RWPE2 (cell line): ENCODE results near the gene AGRN.

ENCODE experiments used
- ATAC-seq: fragments of 200-7000 bp; cut with Tn5 transposase; 3 replicates; pipeline ENCODE4 v1.9.1; 2021; ENCODE audit warnings: low read depth
- DNase-seq: peaks from one replicate; pipeline ENCODE4 v3.0.0-alpha.2; 2020; ENCODE audit warnings: low spot score
- H3K27ac ChIP-seq: fragments of 450-650 bp; 2 replicates; pipeline ENCODE4 v1.5.1; 2017; ENCODE audit warnings: mild to moderate bottlenecking; ENCODE audit not compliant: poor library complexity, severe bottlenecking
- H3K27me3 ChIP-seq: fragments of 250-450 bp; sonication (Bioruptor Pico); 2 replicates; pipeline ENCODE4 v1.5.1; 2021; ENCODE audit warnings: mild to moderate bottlenecking, moderate library complexity; ENCODE audit not compliant: insufficient read depth, poor library complexity, severe bottlenecking
- H3K36me3 ChIP-seq: fragments of 250-450 bp; sonication (Bioruptor Pico); 2 replicates; pipeline ENCODE4 v1.5.1; 2020; ENCODE audit warnings: low read depth, mild to moderate bottlenecking, moderate library complexity
- H3K4me1 ChIP-seq: fragments of 250-450 bp; sonication (Bioruptor Pico); 2 replicates; pipeline ENCODE4 v1.5.1; 2021; ENCODE audit warnings: mild to moderate bottlenecking, moderate library complexity; ENCODE audit not compliant: insufficient read depth, poor library complexity, severe bottlenecking
- H3K4me3 ChIP-seq: fragments of 250-450 bp; sonication (Bioruptor Pico); 2 replicates; pipeline ENCODE4 v1.5.1; 2021; ENCODE audit warnings: mild to moderate bottlenecking, moderate library complexity; ENCODE audit not compliant: severe bottlenecking
- H3K9me3 ChIP-seq: fragments of 250-450 bp; sonication (Bioruptor Pico); 2 replicates; pipeline ENCODE4 v1.5.1; 2021; ENCODE audit warnings: mild to moderate bottlenecking, moderate library complexity; ENCODE audit not compliant: severe bottlenecking
- CTCF ChIP-seq: fragments of 450-650 bp; IDR thresholded peaks from one replicate; pipeline ENCODE4 v1.5.1; 2017; ENCODE audit warnings: mild to moderate bottlenecking, moderate library complexity; ENCODE audit not compliant: poor library complexity, severe bottlenecking

Gene AGRN

DNA sequence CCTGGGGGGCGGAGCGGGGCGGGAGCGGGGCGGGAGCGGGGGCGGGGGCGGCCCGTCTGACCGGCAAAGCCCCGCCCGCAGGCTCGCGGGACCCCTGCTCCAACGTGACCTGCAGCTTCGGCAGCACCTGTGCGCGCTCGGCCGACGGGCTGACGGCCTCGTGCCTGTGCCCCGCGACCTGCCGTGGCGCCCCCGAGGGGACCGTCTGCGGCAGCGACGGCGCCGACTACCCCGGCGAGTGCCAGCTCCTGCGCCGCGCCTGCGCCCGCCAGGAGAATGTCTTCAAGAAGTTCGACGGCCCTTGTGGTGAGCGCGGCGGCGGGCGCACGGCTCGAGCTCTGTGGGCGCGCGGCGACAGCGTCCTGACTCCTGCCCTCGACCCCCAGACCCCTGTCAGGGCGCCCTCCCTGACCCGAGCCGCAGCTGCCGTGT lies 21.2 kb downstream of the AGRN start:
- DNase-seq (no peak), ATAC-seq (no peak)
- Histone ChIP-seq H3K27me3 (no peaks in the 10 kb centered on the region), H3K9me3 (no peaks in the 10 kb centered on the region), H3K4me3 (no peak overlapping the region), H3K4me1 (no peaks in the 10 kb centered on the region), H3K36me3 (peaks cover 51% of the 10 kb centered on the region), H3K27ac (no peak overlapping the region)
- no peak for TF ChIP-seq CTCF

GRCh38 chr1:1041873-1042272 lies 22.0 kb downstream of the AGRN start:
- ATAC-seq (no peak), DNase-seq (no peak)
- Histone ChIP-seq H3K27me3 (no peaks in the 10 kb centered on the region), H3K36me3 (peaks cover 55% of the 10 kb centered on the region), H3K4me3 (no peak overlapping the region), H3K4me1 (no peaks in the 10 kb centered on the region), H3K27ac (no peak overlapping the region), H3K9me3 (no peaks in the 10 kb centered on the region)
- no peak for TF ChIP-seq CTCF

DNA sequence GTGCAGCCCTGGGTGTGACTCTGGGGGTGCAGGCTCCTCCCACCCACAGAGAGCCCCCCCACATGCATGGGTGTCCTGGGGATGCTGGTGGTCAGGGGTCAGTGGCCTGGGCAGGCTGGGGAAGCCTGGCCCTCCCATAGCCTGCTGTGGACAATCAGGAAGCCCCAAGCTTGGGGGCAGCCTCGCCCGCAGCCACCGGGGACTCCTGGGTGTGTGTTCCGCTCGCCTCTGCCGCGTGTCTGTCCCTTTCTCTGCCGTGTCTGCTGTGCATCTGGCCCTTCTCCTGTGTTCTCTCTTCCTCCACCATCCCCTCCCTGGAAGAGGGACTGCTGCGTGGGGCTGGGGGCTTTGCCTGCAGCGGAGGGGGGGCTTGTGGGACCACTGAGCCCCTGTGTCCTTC lies 22.9 kb downstream of the AGRN start:
- Histone ChIP-seq H3K36me3 (peaks cover 61% of the 10 kb centered on the region), H3K4me1 (no peaks in the 10 kb centered on the region), H3K27ac (no peak overlapping the region), H3K4me3 (no peak overlapping the region), H3K9me3 (no peaks in the 10 kb centered on the region), H3K27me3 (no peaks in the 10 kb centered on the region)
- DNase-seq, result no peak
- no peak for ATAC-seq
- no peak for TF ChIP-seq CTCF

DNA sequence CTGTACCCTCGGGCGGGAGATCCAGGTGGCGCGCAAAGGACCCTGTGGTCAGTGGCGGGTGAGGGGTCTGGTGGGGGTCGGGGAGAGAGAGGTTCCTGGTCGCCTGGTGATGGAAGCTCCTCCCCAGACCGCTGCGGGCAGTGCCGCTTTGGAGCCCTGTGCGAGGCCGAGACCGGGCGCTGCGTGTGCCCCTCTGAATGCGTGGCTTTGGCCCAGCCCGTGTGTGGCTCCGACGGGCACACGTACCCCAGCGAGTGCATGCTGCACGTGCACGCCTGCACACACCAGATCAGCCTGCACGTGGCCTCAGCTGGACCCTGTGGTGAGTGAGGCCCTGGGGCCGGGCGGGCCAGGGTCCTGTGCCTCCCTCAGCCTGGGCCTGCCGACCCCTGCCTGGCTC lies 23.5 kb downstream of the AGRN start:
- Histone ChIP-seq H3K4me1 (no peaks in the 10 kb centered on the region), H3K9me3 (no peaks in the 10 kb centered on the region), H3K36me3 (peaks cover 63% of the 10 kb centered on the region), H3K27me3 (no peaks in the 10 kb centered on the region), H3K4me3 (no peak overlapping the region), H3K27ac (no peak overlapping the region)
- DNase-seq (no peak), ATAC-seq (no peak)
- TF ChIP-seq CTCF, result no peak

DNA sequence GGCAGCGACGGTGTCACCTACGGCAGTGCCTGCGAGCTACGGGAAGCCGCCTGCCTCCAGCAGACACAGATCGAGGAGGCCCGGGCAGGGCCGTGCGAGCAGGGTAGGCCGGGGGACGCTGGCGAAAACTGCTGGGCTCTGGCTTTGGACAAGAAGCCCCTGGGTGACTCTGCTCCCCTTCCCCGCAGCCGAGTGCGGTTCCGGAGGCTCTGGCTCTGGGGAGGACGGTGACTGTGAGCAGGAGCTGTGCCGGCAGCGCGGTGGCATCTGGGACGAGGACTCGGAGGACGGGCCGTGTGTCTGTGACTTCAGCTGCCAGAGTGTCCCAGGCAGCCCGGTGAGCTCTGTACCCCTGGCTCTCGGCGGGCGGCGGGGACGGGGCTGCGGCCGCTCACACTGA lies 24.0 kb downstream of the AGRN start:
- peaks cover 63% of the 10 kb centered on the region for H3K36me3 ChIP-seq
- no peak overlapping the region for H3K27ac ChIP-seq
- H3K27me3 ChIP-seq, result no peaks in the 10 kb centered on the region
- no peaks in the 10 kb centered on the region for H3K4me1 ChIP-seq
- DNase-seq, result no peak
- no peak overlapping the region for H3K4me3 ChIP-seq
- ATAC-seq, result no peak
- H3K9me3 ChIP-seq, result no peaks in the 10 kb centered on the region
- no peak for TF ChIP-seq CTCF
